Measurements from ENCODE around the gene TMCC3. TPM values are rescaled to one million over a fixed set of nuclear protein-coding genes. Genes with fewer than 3 reads are reported as not detected.
"Not testable (repeated sequence)": the region's sequence is repeated elsewhere in the genome, so short reads cannot be mapped to it uniquely, and the experiment has no call there.

The TMCC3 gene
- total RNA-seq, 2 donors from 2014 or later: 2.5 to 4.2 TPM

DNA sequence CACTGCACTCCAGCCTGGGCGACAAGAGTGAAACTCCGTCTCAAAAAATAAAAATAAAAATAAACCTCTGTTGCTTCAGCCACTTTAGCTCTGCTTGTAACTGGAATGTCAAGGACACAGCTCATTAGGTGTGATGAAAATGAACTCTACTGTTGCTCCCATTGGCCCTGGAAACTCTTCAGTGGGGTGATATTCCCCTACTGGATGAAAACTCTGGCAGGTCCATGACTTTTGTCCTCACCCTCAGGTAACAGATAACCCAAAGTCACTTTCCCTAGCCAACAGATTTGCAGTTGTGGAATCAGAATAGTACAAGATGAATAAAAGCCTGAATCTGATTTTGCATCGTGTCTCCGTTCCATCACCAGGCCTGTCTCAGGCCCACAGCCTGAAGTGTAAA is 98.5 kb downstream of the TMCC3 start:
- Mint-ChIP-seq H3K27ac (no peak overlapping the region), H3K4me3 (no peak overlapping the region), H3K9me3 (peaks cover 22% of the 10 kb centered on the region), H3K4me1 (no peaks in the 10 kb centered on the region), H3K36me3 (ENCODE audit: low read depth) (peaks cover 2% of the 10 kb centered on the region), H3K27me3 (ENCODE audit: insufficient read depth) (peaks cover 4% of the 10 kb centered on the region)
- no peaks in the 10 kb centered on the region for H3K36me3 ChIP-seq (ENCODE audit: control insufficient read depth, insufficient read depth, low read length)
- DNase-seq: no peak
- H3K27ac ChIP-seq (ENCODE audit: low read depth, low read length): no peak overlapping the region
- H3K4me1 ChIP-seq (ENCODE audit: control insufficient read depth, insufficient read depth, low read length): no peaks in the 10 kb centered on the region
- no peaks in the 10 kb centered on the region for H3K27me3 ChIP-seq (ENCODE audit: control insufficient read depth, insufficient read depth, low read length, poor library complexity, severe bottlenecking)
- no peak overlapping the region for H3K9ac ChIP-seq (ENCODE audit: extremely low read depth, low read length, poor library complexity, severe bottlenecking)
- peaks cover 13% of the 10 kb centered on the region for H3K9me3 ChIP-seq (ENCODE audit: control insufficient read depth, low read length)
- WGBS, 2 experiments (ENCODE audit: insufficient coverage in 1 of 2, insufficient read length in 1 of 2): 88 to 100% methylated on average over 2 to 4 of the region's 4 CpGs
- no peak overlapping the region for H3K4me3 ChIP-seq (ENCODE audit: low read length)
- no peak for TF ChIP-seq CTCF (conservative IDR thresholded peaks at IDR 0.05)

DNA sequence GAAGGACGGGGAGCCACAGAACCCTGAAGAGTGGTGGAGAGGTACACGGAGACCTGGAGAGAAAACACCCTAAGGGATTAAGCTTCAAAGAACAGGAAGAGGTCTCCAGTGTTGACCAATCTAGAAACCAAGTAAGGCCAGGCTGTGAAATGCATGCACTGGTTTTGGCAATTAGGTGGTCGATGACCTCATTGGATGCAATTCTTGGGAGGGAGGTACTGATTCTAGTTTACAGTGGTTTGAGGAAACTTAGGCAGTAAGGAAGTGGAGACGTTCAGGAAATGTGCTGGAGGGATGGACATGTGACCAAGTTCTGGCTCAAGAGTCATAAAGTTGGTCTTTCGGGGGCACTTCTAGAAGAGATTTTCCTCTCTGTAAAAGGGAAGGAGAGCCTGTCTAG is 99.4 kb downstream of the TMCC3 start:
- H3K9me3 ChIP-seq (ENCODE audit: control insufficient read depth, low read length): peaks cover 17% of the 10 kb centered on the region
- H3K9ac ChIP-seq (ENCODE audit: extremely low read depth, low read length, poor library complexity, severe bottlenecking): no peak overlapping the region
- no peaks in the 10 kb centered on the region for H3K36me3 ChIP-seq (ENCODE audit: control insufficient read depth, insufficient read depth, low read length)
- H3K36me3 Mint-ChIP-seq (ENCODE audit: low read depth): peaks cover 8% of the 10 kb centered on the region
- peaks cover 5% of the 10 kb centered on the region for H3K27me3 Mint-ChIP-seq (ENCODE audit: insufficient read depth)
- H3K4me1 ChIP-seq (ENCODE audit: control insufficient read depth, insufficient read depth, low read length): no peaks in the 10 kb centered on the region
- H3K4me3 ChIP-seq (ENCODE audit: low read length): no peak overlapping the region
- no peak overlapping the region for H3K4me3 Mint-ChIP-seq
- no peak for TF ChIP-seq CTCF (conservative IDR thresholded peaks at IDR 0.05)
- H3K27ac Mint-ChIP-seq: no peak overlapping the region
- H3K27me3 ChIP-seq (ENCODE audit: control insufficient read depth, insufficient read depth, low read length, poor library complexity, severe bottlenecking): no peaks in the 10 kb centered on the region
- no peaks in the 10 kb centered on the region for H3K4me1 Mint-ChIP-seq
- 96% methylated on average over 4 to 5 of the region's 5 CpGs for WGBS, 2 experiments (ENCODE audit: insufficient coverage in 1 of 2, insufficient read length in 1 of 2)
- no peak for DNase-seq
- peaks cover 30% of the 10 kb centered on the region for H3K9me3 Mint-ChIP-seq
- H3K27ac ChIP-seq (ENCODE audit: low read depth, low read length): no peak overlapping the region

GRCh38 chr12:94548833-94549232 is 101.5 kb downstream of the TMCC3 start:
- Mint-ChIP-seq H3K27me3 (ENCODE audit: insufficient read depth) (peaks cover 10% of the 10 kb centered on the region), H3K9me3 (peaks cover 36% of the 10 kb centered on the region)
- DNase-seq; H3K36me3 Mint-ChIP-seq (ENCODE audit: low read depth); H3K4me1 ChIP-seq (ENCODE audit: control insufficient read depth, insufficient read depth, low read length); H3K4me3 Mint-ChIP-seq; H3K36me3 ChIP-seq (ENCODE audit: control insufficient read depth, insufficient read depth, low read length); H3K9ac ChIP-seq (ENCODE audit: extremely low read depth, low read length, poor library complexity, severe bottlenecking); H3K27ac ChIP-seq (ENCODE audit: low read depth, low read length); H3K4me1 Mint-ChIP-seq; H3K27ac Mint-ChIP-seq; H3K27me3 ChIP-seq (ENCODE audit: control insufficient read depth, insufficient read depth, low read length, poor library complexity, severe bottlenecking); H3K4me3 ChIP-seq (ENCODE audit: low read length): not testable (repeated sequence)
- peaks cover 17% of the 10 kb centered on the region for H3K9me3 ChIP-seq (ENCODE audit: control insufficient read depth, low read length)
- WGBS, 2 experiments (ENCODE audit: insufficient coverage in 1 of 2, insufficient read length in 1 of 2): 91 to 92% methylated on average over 5 of the region's 5 CpGs

All from endodermal cell (in vitro differentiated cells).